ENCODE results near the gene LIN37.
"Not testable (repeated sequence)": the region's sequence is repeated elsewhere in the genome, so short reads cannot be mapped to it uniquely, and the experiment has no call there.

GRCh38 chr19:35795564-35795963, 47.2 kb downstream of the LIN37 start:
- TF ChIP-seq CTCF (IDR thresholded peaks at IDR 0.05; ENCODE audit: low read depth, low read length); EZH2phosphoT487 (IDR thresholded peaks at IDR 0.05; ENCODE audit: low read depth): not testable (repeated sequence)
